ENCODE data around the gene LRRC7. TPM values are rescaled to one million over a fixed set of nuclear protein-coding genes. Genes with fewer than 3 reads are reported as not detected.
"Not testable (repeated sequence)": the region's sequence is repeated elsewhere in the genome, so short reads cannot be mapped to it uniquely, and the experiment has no call there.

The LRRC7 gene
- total RNA-seq, 3 donors from 2014 or later = 0.27 TPM; not detected in 2

DNA sequence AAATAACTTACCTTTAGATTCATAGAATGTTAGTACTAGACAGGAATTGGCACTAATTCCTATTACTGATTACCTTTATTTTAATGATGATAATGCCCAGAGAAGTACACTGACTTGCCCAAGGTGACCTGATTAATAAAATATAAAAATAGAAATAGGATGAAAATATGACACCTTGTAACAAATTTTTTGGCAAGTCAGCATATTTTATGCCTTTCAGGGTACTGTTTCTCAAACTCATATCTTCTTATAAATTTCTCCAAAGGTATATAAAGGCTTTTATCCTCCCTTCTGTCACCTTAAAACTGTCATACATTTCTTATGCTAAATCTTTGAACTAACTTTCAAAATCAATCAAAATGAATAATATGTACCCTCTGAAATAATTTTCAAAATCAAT is 466.2 kb downstream of the LRRC7 start:
- no peak for ATAC-seq
- no peaks in the 10 kb centered on the region for H3K27me3 Mint-ChIP-seq (ENCODE audit: low read depth)
- H3K4me1 Mint-ChIP-seq (ENCODE audit: low read depth) = no peaks in the 10 kb centered on the region
- no peaks in the 10 kb centered on the region for H3K36me3 Mint-ChIP-seq (ENCODE audit: insufficient read depth)
- no peak overlapping the region for H3K4me3 Mint-ChIP-seq
- no peaks in the 10 kb centered on the region for H3K9me3 Mint-ChIP-seq
- DNase-seq = no peak

- Mint-ChIP-seq H3K4me1 (ENCODE audit: low read depth) (no peaks in the 10 kb centered on the region), H3K4me3 (no peak overlapping the region), H3K36me3 (ENCODE audit: insufficient read depth) (no peaks in the 10 kb centered on the region), H3K9me3 (no peaks in the 10 kb centered on the region), H3K27me3 (ENCODE audit: low read depth) (no peaks in the 10 kb centered on the region)
- ATAC-seq (no peak), DNase-seq (no peak)
Observed at GRCh38 chr1:70034403-70034802, 466.7 kb downstream of the LRRC7 start.

GRCh38 chr1:70038025-70038424 is 470.3 kb downstream of the LRRC7 start:
- no peak overlapping the region for H3K4me3 Mint-ChIP-seq
- no peaks in the 10 kb centered on the region for H3K9me3 Mint-ChIP-seq
- ATAC-seq (no peak), DNase-seq (no peak)
- no peaks in the 10 kb centered on the region for H3K36me3 Mint-ChIP-seq (ENCODE audit: insufficient read depth)
- H3K4me1 Mint-ChIP-seq (ENCODE audit: low read depth) = no peaks in the 10 kb centered on the region
- no peaks in the 10 kb centered on the region for H3K27me3 Mint-ChIP-seq (ENCODE audit: low read depth)

- Mint-ChIP-seq H3K27me3 (ENCODE audit: low read depth) (no peaks in the 10 kb centered on the region), H3K9me3 (no peaks in the 10 kb centered on the region), H3K36me3 (ENCODE audit: insufficient read depth) (no peaks in the 10 kb centered on the region), H3K4me3 (no peak overlapping the region), H3K4me1 (ENCODE audit: low read depth) (no peaks in the 10 kb centered on the region)
- ATAC-seq (no peak), DNase-seq (no peak)
Observed at GRCh38 chr1:70039485-70039884, 471.8 kb downstream of the LRRC7 start.

- no peaks in the 10 kb centered on the region for H3K4me1 Mint-ChIP-seq (ENCODE audit: low read depth)
- ATAC-seq = no peak
- DNase-seq = no peak
- H3K9me3 Mint-ChIP-seq = no peaks in the 10 kb centered on the region
- H3K27me3 Mint-ChIP-seq (ENCODE audit: low read depth) = no peaks in the 10 kb centered on the region
- H3K4me3 Mint-ChIP-seq = no peak overlapping the region
- no peaks in the 10 kb centered on the region for H3K36me3 Mint-ChIP-seq (ENCODE audit: insufficient read depth)
Observed at GRCh38 chr1:70041317-70042045, 473.8 kb downstream of the LRRC7 start.

DNA sequence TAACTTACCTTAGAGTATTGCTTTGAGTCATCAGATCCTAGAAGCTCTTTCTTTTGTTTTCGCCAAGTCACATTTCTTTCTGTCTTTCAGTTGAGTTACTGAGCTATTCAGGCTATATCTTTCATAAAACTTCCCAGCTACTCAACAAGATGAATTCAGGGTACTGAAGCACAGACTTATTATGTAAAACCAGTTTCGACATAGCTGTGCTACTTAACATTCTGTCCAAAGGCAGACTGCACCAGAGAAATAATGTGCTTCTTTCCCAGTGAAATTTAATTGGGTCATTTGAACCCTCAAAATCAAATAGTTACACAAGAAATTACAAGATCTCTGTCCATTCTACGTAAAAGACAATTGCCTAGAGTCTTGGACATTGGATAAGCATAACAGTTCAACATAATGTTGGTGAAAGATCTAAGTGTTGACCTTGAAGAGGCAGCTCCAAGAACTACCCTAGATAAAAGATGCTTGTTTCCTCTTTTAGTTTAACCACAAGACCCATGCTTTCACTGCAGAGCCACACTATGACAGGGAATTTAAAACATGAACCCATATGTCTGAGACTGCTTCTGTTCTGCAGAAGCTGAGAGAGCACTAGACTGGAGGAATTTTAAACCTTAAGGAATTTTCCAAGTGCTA is 474.5 kb downstream of the LRRC7 start:
- H3K27me3 Mint-ChIP-seq (ENCODE audit: low read depth) = no peaks in the 10 kb centered on the region
- H3K36me3 Mint-ChIP-seq (ENCODE audit: insufficient read depth) = no peaks in the 10 kb centered on the region
- no peaks in the 10 kb centered on the region for H3K9me3 Mint-ChIP-seq
- H3K4me1 Mint-ChIP-seq (ENCODE audit: low read depth) = no peaks in the 10 kb centered on the region
- H3K4me3 Mint-ChIP-seq = no peak overlapping the region
- ATAC-seq (no peak), DNase-seq (no peak)

- ATAC-seq = no peak
- DNase-seq = no peak
- Mint-ChIP-seq H3K4me1 (ENCODE audit: low read depth) (no peaks in the 10 kb centered on the region), H3K36me3 (ENCODE audit: insufficient read depth) (no peaks in the 10 kb centered on the region), H3K27me3 (ENCODE audit: low read depth) (no peaks in the 10 kb centered on the region), H3K4me3 (no peak overlapping the region), H3K9me3 (no peaks in the 10 kb centered on the region)
Observed at GRCh38 chr1:70043804-70044203, 476.1 kb downstream of the LRRC7 start.

GRCh38 chr1:70044832-70045231 is 477.1 kb downstream of the LRRC7 start:
- H3K4me1 Mint-ChIP-seq (ENCODE audit: low read depth) = no peaks in the 10 kb centered on the region
- ATAC-seq (no peak), DNase-seq (no peak)
- no peak overlapping the region for H3K4me3 Mint-ChIP-seq
- H3K27me3 Mint-ChIP-seq (ENCODE audit: low read depth) = no peaks in the 10 kb centered on the region
- H3K9me3 Mint-ChIP-seq = no peaks in the 10 kb centered on the region
- no peaks in the 10 kb centered on the region for H3K36me3 Mint-ChIP-seq (ENCODE audit: insufficient read depth)

GRCh38 chr1:70045581-70045980 is 477.9 kb downstream of the LRRC7 start:
- DNase-seq; H3K4me1 Mint-ChIP-seq (ENCODE audit: low read depth); H3K36me3 Mint-ChIP-seq (ENCODE audit: insufficient read depth); H3K4me3 Mint-ChIP-seq; H3K9me3 Mint-ChIP-seq; H3K27me3 Mint-ChIP-seq (ENCODE audit: low read depth); ATAC-seq: not testable (repeated sequence)

- H3K9me3 Mint-ChIP-seq = no peaks in the 10 kb centered on the region
- H3K27me3 Mint-ChIP-seq (ENCODE audit: low read depth) = no peaks in the 10 kb centered on the region
- no peaks in the 10 kb centered on the region for H3K4me1 Mint-ChIP-seq (ENCODE audit: low read depth)
- ATAC-seq (no peak), DNase-seq (no peak)
- H3K36me3 Mint-ChIP-seq (ENCODE audit: insufficient read depth) = no peaks in the 10 kb centered on the region
- no peak overlapping the region for H3K4me3 Mint-ChIP-seq
Observed at GRCh38 chr1:70048336-70049094, 480.8 kb downstream of the LRRC7 start.

DNA sequence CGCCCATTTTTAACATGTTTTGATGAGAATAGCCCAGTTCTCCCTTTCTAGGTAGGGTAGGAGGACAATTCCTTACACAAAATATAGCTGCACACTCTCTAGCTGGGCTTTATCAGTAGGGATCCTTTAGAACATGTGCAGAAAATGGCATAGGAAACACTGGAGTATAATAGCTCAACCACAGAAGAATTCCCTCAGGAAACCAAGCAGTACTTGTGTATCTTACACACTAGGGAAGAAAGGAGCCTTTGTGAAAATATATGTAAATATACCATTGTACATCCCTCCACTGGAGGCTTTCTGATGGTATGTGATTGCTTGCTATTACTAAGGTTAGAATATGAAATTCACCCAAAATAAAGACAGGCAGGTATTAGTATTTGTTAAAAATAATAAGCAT is 484.2 kb downstream of the LRRC7 start:
- Mint-ChIP-seq H3K4me3 (no peak overlapping the region), H3K36me3 (ENCODE audit: insufficient read depth) (no peaks in the 10 kb centered on the region)

GRCh38 chr1:70057500-70057899 is 489.8 kb downstream of the LRRC7 start:
- peaks cover 4% of the 10 kb centered on the region for H3K9me3 Mint-ChIP-seq
- H3K4me1 Mint-ChIP-seq (ENCODE audit: low read depth) = no peaks in the 10 kb centered on the region
- no peak overlapping the region for H3K4me3 Mint-ChIP-seq
- DNase-seq (no peak), ATAC-seq (no peak)
- no peaks in the 10 kb centered on the region for H3K36me3 Mint-ChIP-seq (ENCODE audit: insufficient read depth)
- no peaks in the 10 kb centered on the region for H3K27me3 Mint-ChIP-seq (ENCODE audit: low read depth)

More for the DNA sequence above, 484.2 kb downstream of the LRRC7 start:
- peaks cover 4% of the 10 kb centered on the region for H3K9me3 Mint-ChIP-seq
- H3K4me1 Mint-ChIP-seq (ENCODE audit: low read depth) = no peaks in the 10 kb centered on the region
- H3K27me3 Mint-ChIP-seq (ENCODE audit: low read depth) = no peaks in the 10 kb centered on the region
- DNase-seq = no peak
- ATAC-seq = no peak

DNA sequence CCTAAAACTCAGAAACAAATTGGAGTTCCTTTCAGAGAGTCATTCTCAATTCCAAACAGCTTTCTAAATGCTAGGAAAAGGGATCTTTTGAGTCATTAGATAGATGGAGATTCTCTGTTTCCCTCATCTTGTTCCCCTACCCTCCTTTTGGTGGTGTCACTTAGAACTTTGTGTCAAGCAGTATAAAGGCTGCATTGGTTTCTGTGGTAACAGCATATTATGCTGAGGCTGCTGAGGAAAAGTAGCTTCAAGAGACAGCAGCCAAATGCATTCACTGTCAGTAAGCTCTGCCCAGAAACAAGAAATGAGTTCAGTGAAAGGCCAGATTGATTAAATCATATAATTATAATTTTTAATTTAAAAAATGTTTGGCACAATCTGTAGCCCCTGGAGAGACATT is 493.5 kb downstream of the LRRC7 start:
- H3K27me3 Mint-ChIP-seq (ENCODE audit: low read depth) = no peaks in the 10 kb centered on the region
- DNase-seq (no peak), ATAC-seq (no peak)
- H3K9me3 Mint-ChIP-seq = no peaks in the 10 kb centered on the region
- H3K36me3 Mint-ChIP-seq (ENCODE audit: insufficient read depth) = no peaks in the 10 kb centered on the region
- no peak overlapping the region for H3K4me3 Mint-ChIP-seq
- no peaks in the 10 kb centered on the region for H3K4me1 Mint-ChIP-seq (ENCODE audit: low read depth)

DNA sequence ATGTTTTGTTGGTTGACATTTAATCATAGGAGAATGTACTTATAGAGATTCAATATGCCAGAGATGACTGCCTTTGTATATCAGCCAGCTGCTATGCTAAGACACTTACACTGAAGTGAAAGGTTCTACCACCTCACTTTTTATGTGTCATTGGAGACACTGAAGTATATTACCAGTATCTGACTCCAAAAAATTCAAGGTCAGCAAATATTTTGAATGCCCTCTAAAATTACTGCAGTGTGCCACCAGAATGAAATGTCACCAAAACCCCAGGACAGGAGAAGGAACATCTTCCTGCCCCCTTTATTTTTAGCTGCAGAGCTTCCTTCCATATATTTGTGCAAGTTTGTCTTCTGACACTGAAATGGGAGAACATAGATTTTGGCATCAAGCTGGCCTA is 496.1 kb downstream of the LRRC7 start:
- Mint-ChIP-seq H3K9me3 (no peaks in the 10 kb centered on the region), H3K27me3 (ENCODE audit: low read depth) (no peaks in the 10 kb centered on the region), H3K4me3 (no peak overlapping the region), H3K4me1 (ENCODE audit: low read depth) (no peaks in the 10 kb centered on the region), H3K36me3 (ENCODE audit: insufficient read depth) (no peaks in the 10 kb centered on the region)
- ATAC-seq (no peak), DNase-seq (no peak)

DNA sequence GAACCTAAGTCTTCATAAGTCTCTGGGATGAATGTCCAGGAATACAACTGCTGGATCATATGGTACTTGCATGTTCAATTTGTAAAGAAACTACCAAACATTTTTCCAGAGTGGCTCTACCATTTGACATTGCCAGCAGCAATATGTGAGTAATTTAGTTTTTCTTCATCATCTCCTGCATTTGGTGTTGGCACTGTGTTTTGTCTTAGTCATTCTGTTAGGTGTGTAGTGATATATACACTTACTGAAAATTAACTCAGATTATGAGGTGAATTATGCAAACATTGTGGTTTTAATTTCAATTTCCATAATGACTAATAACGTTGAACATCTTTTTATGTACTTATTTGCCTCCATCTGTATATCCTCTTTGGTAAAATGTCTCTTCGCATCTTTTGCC is 499.0 kb downstream of the LRRC7 start:
- H3K4me1 Mint-ChIP-seq (ENCODE audit: low read depth) = no peaks in the 10 kb centered on the region

More for the DNA sequence above, 499.0 kb downstream of the LRRC7 start:
- Mint-ChIP-seq H3K27me3 (ENCODE audit: low read depth) (no peaks in the 10 kb centered on the region), H3K36me3 (ENCODE audit: insufficient read depth) (no peaks in the 10 kb centered on the region), H3K4me3 (no peak overlapping the region), H3K9me3 (no peaks in the 10 kb centered on the region)
- ATAC-seq (peak; percentile 46 to 55), DNase-seq (no peak)

Measured in activated T-cell treated with anti-CD3 and anti-CD28 coated beads, Interleukin-2, amount 50 U/mL, for 4 hours (primary cell).